Gastroesophageal sphincter (tissue), 3 donors: ENCODE measurements around the gene PARD6B.

ENCODE experiments used
- CTCF ChIP-seq, 4 experiments: fragments of 200-600 bp in 2 of 4; fragments of 450-650 bp in 2 of 4; sonication (generic) in 1 of 4; IDR thresholded peaks; one replicate each; pipeline ENCODE4 v1.5.1; 2017 to 2019; ENCODE audit warnings: antibody characterized with exemption in 4 of 4, mild to moderate bottlenecking in 2 of 4, moderate library complexity in 2 of 4
- POLR2A ChIP-seq, 2 donors: fragments of 450-650 bp; IDR thresholded peaks; one replicate each; pipeline ENCODE4 v1.6.1; 2017; ENCODE audit warnings: antibody characterized with exemption in 2 of 2, mild to moderate bottlenecking in 2 of 2, moderate library complexity in 1 of 2
- POLR2AphosphoS5 ChIP-seq: sonication (generic); formaldehyde crosslinking; IDR thresholded peaks from one replicate; pipeline ENCODE4 v1.6.1; 2017; ENCODE audit warnings: antibody characterized with exemption

GRCh38 chr20:50745634-50746137, 14.3 kb downstream of the PARD6B start:
- no peak for TF ChIP-seq POLR2A (IDR thresholded peaks at IDR 0.05)
- no peak for TF ChIP-seq CTCF (IDR thresholded peaks at IDR 0.05)
- TF ChIP-seq POLR2AphosphoS5, result no peak
